ENCODE results near the gene EXD3.

The EXD3 gene

DNA sequence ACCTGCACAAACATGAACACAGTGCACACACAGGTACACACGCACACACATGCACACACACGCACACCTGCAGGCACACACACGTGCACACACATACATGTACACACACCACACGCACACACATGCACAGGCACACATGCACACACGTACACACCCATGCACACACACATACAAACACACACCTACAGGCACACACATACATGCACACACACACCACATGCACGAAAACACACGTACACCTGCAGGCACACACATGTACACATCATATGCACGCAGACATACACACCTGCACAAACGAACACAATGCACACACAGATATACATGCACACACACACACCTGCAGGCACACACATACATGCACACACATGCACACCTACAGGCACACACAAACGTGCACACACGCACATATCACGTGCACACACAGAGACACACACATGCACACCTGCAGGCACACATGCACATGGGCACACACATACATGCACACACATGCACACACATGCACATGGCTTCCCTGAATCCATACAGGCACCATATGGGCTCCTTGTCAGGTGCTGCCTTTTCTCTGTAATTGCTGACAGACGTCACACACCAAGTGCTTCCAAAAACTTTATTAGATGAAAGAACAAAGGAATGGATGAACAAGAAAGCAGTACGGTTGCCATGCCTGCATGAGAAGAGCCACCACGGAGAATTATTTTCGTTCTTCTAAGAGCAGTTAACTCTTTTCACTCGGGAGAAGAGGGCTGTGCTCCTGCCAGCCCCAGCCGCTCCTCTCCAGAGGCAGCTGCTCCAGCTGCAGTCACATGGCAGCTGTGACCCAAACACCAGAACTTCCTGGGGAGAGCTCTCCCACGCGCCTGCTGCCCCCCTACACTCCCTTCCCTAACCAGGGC lies 57.2 kb downstream of the EXD3 start:
- DNase-seq (ENCODE audit: low read depth) = no peak

GRCh38 chr9:137365056-137365455 lies 57.9 kb downstream of the EXD3 start:
- DNase-seq (ENCODE audit: low read depth) = no peak

GRCh38 chr9:137359850-137360249 lies 63.1 kb downstream of the EXD3 start:
- DNase-seq (ENCODE audit: low read depth) = no peak

- DNase-seq (ENCODE audit: low read depth) = no peak
These were observed 64.8 kb downstream of the EXD3 start for GRCh38 chr9:137358126-137358525.

GRCh38 chr9:137357166-137357565 lies 65.8 kb downstream of the EXD3 start:
- no peak for DNase-seq (ENCODE audit: low read depth)

GRCh38 chr9:137355761-137356365 lies 67.1 kb downstream of the EXD3 start:
- no peak for DNase-seq (ENCODE audit: low read depth)

- DNase-seq (ENCODE audit: low read depth) = no peak
These were observed 67.9 kb downstream of the EXD3 start for GRCh38 chr9:137354845-137355760.

DNA sequence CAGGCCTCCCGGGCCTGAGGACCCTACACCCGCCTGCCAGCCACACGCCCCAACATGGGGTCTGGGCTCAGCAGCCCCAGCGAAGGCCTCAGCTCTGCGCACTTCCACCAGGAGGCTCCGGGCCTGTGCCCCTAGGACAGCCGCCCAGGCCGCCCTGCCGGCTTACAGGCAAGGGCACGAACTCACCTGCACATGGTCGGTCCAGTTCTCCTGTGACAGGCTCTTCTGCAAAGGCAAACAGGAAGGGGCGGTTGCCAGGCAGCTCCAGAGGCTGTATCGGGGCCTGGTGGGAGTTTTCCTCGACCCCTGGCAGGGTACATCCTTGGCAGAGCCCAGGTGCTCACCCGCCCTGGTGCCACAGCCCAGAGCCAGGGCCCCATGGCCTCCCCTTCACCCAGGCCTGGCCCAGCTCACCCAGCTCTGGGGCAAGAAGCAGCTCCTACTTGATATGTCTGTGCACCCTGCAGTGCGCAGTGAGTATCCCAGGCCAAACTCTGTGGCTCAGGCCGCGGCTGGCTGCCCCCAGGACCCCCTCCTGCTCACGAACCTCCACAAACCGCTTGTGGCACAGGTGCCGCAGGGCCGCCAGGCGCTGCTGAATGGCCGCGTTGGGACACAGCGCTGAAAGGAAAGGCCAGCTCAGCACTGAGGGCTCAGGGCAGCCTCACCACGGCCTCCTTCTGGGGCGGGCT lies 68.7 kb downstream of the EXD3 start:
- DNase-seq (ENCODE audit: low read depth) = no peak

GRCh38 chr9:137353223-137354152 lies 69.5 kb downstream of the EXD3 start:
- DNase-seq (ENCODE audit: low read depth) = no peak

- no peak for DNase-seq (ENCODE audit: low read depth)
These were observed 70.3 kb downstream of the EXD3 start for GRCh38 chr9:137352511-137353222.

DNA sequence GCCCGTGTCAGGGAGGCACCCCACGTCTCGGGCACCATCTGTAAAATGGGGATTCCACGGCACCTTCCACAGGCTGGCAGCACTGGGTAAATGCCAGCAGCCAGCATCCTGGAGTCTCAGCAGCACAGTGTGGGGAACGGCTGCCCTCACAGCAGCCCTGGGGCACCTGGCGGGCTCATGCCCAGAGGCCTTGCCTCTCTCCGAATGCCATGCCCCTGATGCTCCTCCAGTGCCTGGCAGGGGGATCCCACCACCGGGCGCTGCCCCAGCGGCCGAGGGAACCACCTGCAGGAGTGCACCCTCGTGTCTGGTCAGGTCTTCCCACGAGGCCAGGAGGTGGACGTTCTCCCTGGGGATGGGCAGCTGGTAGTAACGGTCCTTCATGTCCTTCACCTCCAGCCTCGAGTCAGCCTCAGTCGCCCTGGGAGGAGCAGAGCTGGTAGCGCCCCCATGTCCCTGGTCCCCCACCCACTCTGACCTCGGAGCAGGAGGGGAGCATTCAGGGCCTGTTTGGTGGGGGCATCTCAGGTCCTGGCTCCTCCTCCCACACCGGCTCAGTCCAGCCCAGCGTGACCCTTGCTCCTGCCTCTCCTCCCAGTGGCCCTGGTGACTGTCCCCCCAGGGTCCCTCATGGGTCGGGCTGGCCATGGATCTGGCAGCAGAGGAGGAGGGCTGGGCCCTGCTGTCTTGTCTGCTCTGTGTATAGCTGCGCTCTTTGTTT lies 71.0 kb downstream of the EXD3 start:
- no peak for DNase-seq (ENCODE audit: low read depth)

DNA sequence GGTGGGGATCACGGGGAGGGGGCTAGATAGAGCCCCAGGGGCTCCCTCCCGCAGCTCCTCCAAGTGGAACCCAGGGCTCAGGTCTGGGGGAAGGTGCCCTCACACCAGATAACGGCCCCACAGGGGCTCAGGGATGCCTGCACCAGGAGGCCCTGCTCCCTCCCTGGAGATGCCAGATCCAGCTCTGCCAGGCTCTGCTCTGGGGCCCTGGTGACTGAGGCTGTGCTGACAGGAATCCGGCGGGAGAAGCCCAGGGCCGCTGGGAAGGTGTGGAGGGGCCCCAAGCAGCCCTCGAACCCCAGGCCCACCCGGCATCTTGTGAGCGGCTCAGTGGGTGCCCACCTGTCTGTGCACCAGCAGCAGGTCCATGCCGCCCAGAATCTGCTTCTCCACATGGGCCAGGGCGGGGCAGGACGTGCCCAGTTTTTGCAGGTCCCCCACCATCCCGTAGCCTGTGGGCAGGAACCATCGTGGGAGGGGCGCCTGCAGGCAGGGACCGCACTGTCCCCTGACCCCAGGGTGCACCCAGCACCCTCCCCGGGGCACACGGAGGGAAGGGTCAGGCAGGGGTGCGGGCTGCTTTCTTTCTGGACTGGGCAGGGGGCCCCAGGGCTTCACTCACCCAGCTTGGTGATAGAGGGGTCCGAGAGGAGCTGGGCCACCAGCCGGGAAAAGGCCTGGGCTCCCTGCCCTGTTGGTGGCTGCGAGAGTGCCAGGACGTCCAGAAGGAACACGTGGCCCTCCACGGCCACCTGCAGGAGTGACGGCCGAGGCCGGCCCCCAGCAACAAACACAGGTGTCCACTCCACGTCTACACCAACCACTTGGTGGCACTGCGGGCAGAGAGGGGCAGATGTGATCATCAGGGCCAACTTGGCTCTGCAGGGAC lies 72.0 kb downstream of the EXD3 start:
- no peak for DNase-seq (ENCODE audit: low read depth)

GRCh38 chr9:137349471-137350033 lies 73.4 kb downstream of the EXD3 start:
- DNase-seq (ENCODE audit: low read depth) = no peak

DNA sequence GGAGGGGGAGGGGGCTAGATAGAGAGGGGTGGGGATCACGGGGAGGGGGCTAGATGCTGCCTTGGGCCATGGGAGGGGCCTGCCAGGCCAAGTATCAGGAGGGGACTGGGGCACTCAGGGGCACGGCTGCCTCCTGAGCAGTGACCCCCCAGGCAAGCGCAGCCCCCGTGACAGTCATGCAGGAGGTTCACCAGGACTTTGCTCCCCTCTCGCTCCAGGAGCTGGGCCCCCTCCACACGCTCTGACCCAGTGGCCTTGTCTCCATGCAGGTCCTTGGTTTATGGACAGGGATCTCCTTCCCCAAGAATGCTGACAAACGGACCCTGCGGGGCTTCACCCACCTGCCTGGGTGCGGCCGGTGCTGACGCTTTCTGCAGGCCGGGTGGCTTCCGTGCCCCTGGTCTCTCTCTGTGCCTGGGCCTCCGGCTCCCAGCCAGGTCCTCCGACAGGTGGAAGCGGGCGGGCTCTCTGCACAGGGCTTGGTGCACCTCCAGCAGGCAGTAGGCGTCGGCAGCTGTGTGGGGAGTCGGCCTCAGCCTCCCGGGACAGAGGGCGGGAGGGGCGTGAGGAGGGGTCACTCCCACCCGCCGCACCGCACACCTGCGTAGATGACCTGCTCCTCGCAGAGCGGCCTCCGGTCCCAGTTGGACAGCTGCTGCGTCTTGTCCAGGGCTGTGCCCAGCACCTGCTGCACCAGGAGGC lies 74.0 kb downstream of the EXD3 start:
- no peak for DNase-seq (ENCODE audit: low read depth)

- DNase-seq (ENCODE audit: low read depth) = no peak
These were observed 75.0 kb downstream of the EXD3 start for GRCh38 chr9:137347928-137348327.

- no peak for DNase-seq (ENCODE audit: low read depth)
These were observed 80.5 kb downstream of the EXD3 start for GRCh38 chr9:137342482-137342881.

DNA sequence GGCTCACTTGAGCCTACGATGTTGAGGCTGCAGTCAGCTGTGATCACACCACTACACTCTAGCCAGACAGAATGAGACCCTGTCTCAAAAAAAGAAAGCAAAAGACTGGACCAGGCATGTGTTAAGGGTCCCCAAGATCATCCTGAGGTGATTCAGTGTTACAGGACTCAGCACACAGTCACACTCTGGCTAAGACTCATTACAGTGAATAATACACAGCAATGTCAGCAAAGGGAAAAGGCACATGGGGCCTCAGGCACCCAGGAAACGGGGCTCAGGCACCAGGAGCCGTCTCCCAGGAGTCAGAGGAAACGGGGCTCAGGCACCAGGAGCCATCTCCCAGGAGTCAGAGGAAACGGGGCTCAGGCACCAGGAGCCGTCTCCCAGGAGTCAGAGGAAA lies 81.7 kb downstream of the EXD3 start:
- no peak for DNase-seq (ENCODE audit: low read depth)

Measured in GM04504 (cell line).